GM23338 (cell line): ENCODE results near the gene GPR35. TPM values are rescaled to one million over a fixed set of nuclear protein-coding genes. Genes with fewer than 3 reads are reported as not detected.

Experiments
- ATAC-seq: fragments of 200-7000 bp; cut with Tn5 transposase; 3 replicates; pipeline ENCODE4 v1.9.1; 2020
- DNase-seq: peaks from one replicate; pipeline ENCODE4 v3.0.0-alpha.2; 2015; ENCODE audit warnings: low spot score
- H2AFZ ChIP-seq: fragments of 200-600 bp; sonication (generic); 2 replicates; pipeline ENCODE4 v1.8.0; 2016; ENCODE audit warnings: antibody characterized with exemption, mild to moderate bottlenecking, moderate library complexity
- H3F3A ChIP-seq: fragments of 200-600 bp; sonication (generic); replicated peaks from 2 replicates; pipeline ENCODE4 v1.8.0; 2017; ENCODE audit warnings: antibody characterized with exemption, mixed run types, low read depth
- H3K27ac ChIP-seq: fragments of 200-600 bp; sonication (generic); 2 replicates; pipeline ENCODE4 v1.6.1; 2016; ENCODE audit warnings: low read depth
- H3K27me3 ChIP-seq: fragments of 200-600 bp; sonication (generic); 2 replicates; pipeline ENCODE4 v1.8.0; 2016; ENCODE audit warnings: mild to moderate bottlenecking, mixed run types, moderate library complexity; ENCODE audit not compliant: insufficient read depth
- H3K36me3 ChIP-seq: fragments of 200-600 bp; sonication (generic); 2 replicates; pipeline ENCODE4 v1.8.0; 2016; ENCODE audit warnings: mild to moderate bottlenecking; ENCODE audit not compliant: insufficient read depth
- H3K4me1 ChIP-seq: fragments of 200-600 bp; sonication (generic); 2 replicates; pipeline ENCODE4 v1.8.0; 2016; ENCODE audit warnings: mild to moderate bottlenecking, moderate library complexity; ENCODE audit not compliant: insufficient read depth
- H3K4me2 ChIP-seq: fragments of 200-600 bp; sonication (generic); 2 replicates; pipeline ENCODE4 v1.7.1; 2017; ENCODE audit warnings: mixed run types
- H3K4me3 ChIP-seq: fragments of 200-600 bp; sonication (generic); 2 replicates; pipeline ENCODE4 v1.6.1; 2016; ENCODE audit warnings: mixed run types
- H3K79me2 ChIP-seq: fragments of 200-600 bp; sonication (generic); replicated peaks from 2 replicates; pipeline ENCODE4 v1.8.0; 2017; ENCODE audit warnings: mild to moderate bottlenecking; ENCODE audit not compliant: insufficient read depth
- H3K9me2 ChIP-seq: fragments of 200-600 bp; sonication (generic); 2 replicates; pipeline ENCODE4 v1.8.0; 2017; ENCODE audit not compliant: insufficient read depth
- H4K20me1 ChIP-seq: fragments of 200-600 bp; sonication (generic); replicated peaks from 2 replicates; pipeline ENCODE4 v1.8.0; 2017; ENCODE audit warnings: mild to moderate bottlenecking; ENCODE audit not compliant: insufficient read depth
- H3K27ac Mint-ChIP-seq: 2 replicates; pipeline ENCODE4 v1.8.0; 2020; ENCODE audit warnings: inconsistent platforms, mild to moderate bottlenecking, moderate library complexity, mixed read lengths
- H3K27me3 Mint-ChIP-seq: 3 replicates; pipeline ENCODE4 v1.8.0; 2022; ENCODE audit warnings: low read depth, mild to moderate bottlenecking, moderate library complexity, mixed read lengths, inconsistent platforms; ENCODE audit not compliant: insufficient read depth, poor library complexity
- H3K36me3 Mint-ChIP-seq: 3 replicates; pipeline ENCODE4 v1.8.0; 2021; ENCODE audit warnings: low read depth, mild to moderate bottlenecking, inconsistent platforms, moderate library complexity, mixed read lengths
- H3K4me1 Mint-ChIP-seq: 3 replicates; pipeline ENCODE4 v1.8.0; 2020; ENCODE audit warnings: mild to moderate bottlenecking, inconsistent platforms, mixed read lengths
- H3K4me3 Mint-ChIP-seq: 3 replicates; pipeline ENCODE4 v1.8.0; 2021; ENCODE audit warnings: moderate library complexity, mild to moderate bottlenecking, inconsistent platforms, mixed read lengths
- H3K9me3 Mint-ChIP-seq: 3 replicates; pipeline ENCODE4 v1.8.0; 2020; ENCODE audit warnings: moderate library complexity, mild to moderate bottlenecking, inconsistent platforms, mixed read lengths
- CREB1 ChIP-seq: fragments of 250-450 bp; sonication (Bioruptor Pico); IDR thresholded peaks from 2 replicates; pipeline ENCODE4 v1.5.0; 2020; ENCODE audit warnings: low read depth, mild to moderate bottlenecking, moderate library complexity
- EZH2 ChIP-seq: fragments of 200-600 bp; sonication (generic); IDR thresholded peaks from one replicate; pipeline ENCODE4 v1.8.0; 2017; ENCODE audit warnings: antibody characterized with exemption, mild to moderate bottlenecking, low read depth; ENCODE audit not compliant: unreplicated experiment
- EZH2phosphoT487 ChIP-seq: fragments of 200-600 bp; sonication (generic); IDR thresholded peaks from one replicate; pipeline ENCODE4 v1.8.1; 2018; ENCODE audit warnings: antibody characterized with exemption; ENCODE audit not compliant: unreplicated experiment
- JUNB ChIP-seq: IDR thresholded peaks from one replicate; pipeline ENCODE4 v1.6.1; 2016; ENCODE audit warnings: antibody characterized with exemption; ENCODE audit not compliant: unreplicated experiment
- NANOG ChIP-seq: IDR thresholded peaks from 2 replicates; pipeline ENCODE4 v1.6.1; 2016; ENCODE audit warnings: antibody characterized with exemption, borderline replicate concordance
- POLR2AphosphoS5 ChIP-seq: IDR thresholded peaks from 2 replicates; pipeline ENCODE4 v1.6.1; 2016; ENCODE audit warnings: antibody characterized with exemption, low read depth
- ZNF114 ChIP-seq: fragments of 250-450 bp; sonication (Bioruptor Pico); IDR thresholded peaks from 2 replicates; pipeline ENCODE4 v1.5.0; 2020; ENCODE audit warnings: mild to moderate bottlenecking, moderate library complexity
- ZNF331 ChIP-seq: fragments of 250-450 bp; sonication (Bioruptor Pico); IDR thresholded peaks from 2 replicates; pipeline ENCODE4 v1.5.0; 2020; ENCODE audit warnings: low read depth, mild to moderate bottlenecking, moderate library complexity
- polyA plus RNA-seq: library from polyadenylated mRNA; unstranded; fragments of >200 nt; fragmentation: Nextera tagmentation; extraction: Ambion mirVana; gene quantifications from 2 replicates; pipeline ENCODE4 v1.2.1, GENCODE V29; 2016
- total RNA-seq: library from RNA; depleted of rRNA; stranded (reverse); fragments of >200 nt; shearing (Covaris generic); gene quantifications from 2 replicates; pipeline ENCODE4 v1.2.3, GENCODE V29; 2014
- TF ChIP-seq, protein P1 (sequence below): fragments of 250-450 bp; sonication (Bioruptor Pico); IDR thresholded peaks from 2 replicates; pipeline ENCODE4 v1.5.0; 2020; ENCODE audit warnings: mild to moderate bottlenecking, moderate library complexity
- TF ChIP-seq, protein P2 (sequence below), 2 experiments: fragments of 200-600 bp in 1 of 2; sonication (generic) in 1 of 2; conservative IDR thresholded peaks; 2 replicates each; pipeline versions ENCODE4 v1.5.1 to v1.6.1; 2016 to 2017; ENCODE audit warnings: antibody characterized with exemption in 2 of 2, low read depth in 2 of 2, mild to moderate bottlenecking in 2 of 2, moderate library complexity in 1 of 2
- TF ChIP-seq, protein P3 (sequence below): IDR thresholded peaks from 2 replicates; pipeline ENCODE4 v1.6.1; 2016; ENCODE audit warnings: antibody characterized with exemption
- TF ChIP-seq, protein P4 (sequence below): IDR thresholded peaks from one replicate; pipeline ENCODE4 v1.6.1; 2018; ENCODE audit warnings: antibody characterized with exemption; ENCODE audit not compliant: unreplicated experiment

Gene GPR35
- total and polyA plus RNA-seq, 2 experiments from 2014 or later = not detected

DNA sequence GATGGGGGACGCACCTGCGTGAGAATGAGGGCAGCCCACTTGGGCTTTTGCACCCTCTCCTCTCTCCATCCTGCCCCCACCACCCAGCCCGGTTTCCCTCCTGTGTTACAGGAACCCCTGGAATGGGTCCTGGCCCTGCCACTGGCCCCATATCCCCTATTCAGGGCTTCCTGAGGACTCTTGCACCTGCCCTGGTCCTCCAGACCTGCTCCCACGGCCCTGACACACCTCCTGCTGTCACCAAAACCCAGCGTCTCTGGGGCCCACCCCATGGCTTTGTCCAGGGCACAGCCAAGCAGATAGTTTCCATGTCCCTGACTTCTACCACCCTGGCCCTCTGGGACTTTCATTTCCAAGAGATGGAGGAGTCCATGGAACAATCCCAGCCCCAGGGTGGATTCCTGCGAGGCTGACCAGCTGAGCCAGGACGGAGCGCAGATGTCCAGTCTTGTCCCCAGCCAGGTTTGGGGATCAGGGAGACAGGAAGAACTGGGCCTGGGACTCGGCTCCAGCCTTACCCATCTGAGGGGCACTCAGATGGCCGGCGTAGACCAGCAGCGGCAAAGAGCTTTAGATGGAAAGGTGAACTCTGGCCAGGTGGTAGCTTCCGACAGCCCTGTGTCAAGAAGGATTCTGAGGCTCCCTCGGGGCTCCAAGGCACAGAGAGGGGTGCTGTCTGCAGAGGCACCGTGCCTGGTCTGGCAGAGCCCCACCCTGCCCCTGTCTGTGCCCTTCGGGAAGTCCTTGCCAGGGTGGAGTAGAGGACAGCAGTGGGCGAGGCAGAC, 12.0 kb downstream of the GPR35 start:
- no peak for DNase-seq
- H3K27ac Mint-ChIP-seq = no peak overlapping the region

More for the DNA sequence above, 12.0 kb downstream of the GPR35 start:
- H3K4me3 ChIP-seq = no peak overlapping the region
- no peaks in the 10 kb centered on the region for H3K4me1 Mint-ChIP-seq
- no peak overlapping the region for H3K4me2 ChIP-seq
- no peaks in the 10 kb centered on the region for H3K9me2 ChIP-seq
- H3K27me3 ChIP-seq = no peaks in the 10 kb centered on the region
- no peaks in the 10 kb centered on the region for H4K20me1 ChIP-seq
- H3K4me3 Mint-ChIP-seq = no peak overlapping the region
- no peak overlapping the region for H3K27ac ChIP-seq
- no peaks in the 10 kb centered on the region for H3K4me1 ChIP-seq
- H3K36me3 ChIP-seq = no peaks in the 10 kb centered on the region
- H3K79me2 ChIP-seq = no peaks in the 10 kb centered on the region
- H3F3A ChIP-seq = no peaks in the 10 kb centered on the region
- ATAC-seq = no peak
- TF ChIP-seq CREB1 (CRISPR knock-in tag) (no peak), JUNB (no peak), EZH2 (no peak), ZNF114 (CRISPR knock-in tag) (no peak), NANOG (no peak), POLR2AphosphoS5 (no peak), EZH2phosphoT487 (no peak), ZNF331 (CRISPR knock-in tag) (no peak)
- TF ChIP-seq, protein P1, sequence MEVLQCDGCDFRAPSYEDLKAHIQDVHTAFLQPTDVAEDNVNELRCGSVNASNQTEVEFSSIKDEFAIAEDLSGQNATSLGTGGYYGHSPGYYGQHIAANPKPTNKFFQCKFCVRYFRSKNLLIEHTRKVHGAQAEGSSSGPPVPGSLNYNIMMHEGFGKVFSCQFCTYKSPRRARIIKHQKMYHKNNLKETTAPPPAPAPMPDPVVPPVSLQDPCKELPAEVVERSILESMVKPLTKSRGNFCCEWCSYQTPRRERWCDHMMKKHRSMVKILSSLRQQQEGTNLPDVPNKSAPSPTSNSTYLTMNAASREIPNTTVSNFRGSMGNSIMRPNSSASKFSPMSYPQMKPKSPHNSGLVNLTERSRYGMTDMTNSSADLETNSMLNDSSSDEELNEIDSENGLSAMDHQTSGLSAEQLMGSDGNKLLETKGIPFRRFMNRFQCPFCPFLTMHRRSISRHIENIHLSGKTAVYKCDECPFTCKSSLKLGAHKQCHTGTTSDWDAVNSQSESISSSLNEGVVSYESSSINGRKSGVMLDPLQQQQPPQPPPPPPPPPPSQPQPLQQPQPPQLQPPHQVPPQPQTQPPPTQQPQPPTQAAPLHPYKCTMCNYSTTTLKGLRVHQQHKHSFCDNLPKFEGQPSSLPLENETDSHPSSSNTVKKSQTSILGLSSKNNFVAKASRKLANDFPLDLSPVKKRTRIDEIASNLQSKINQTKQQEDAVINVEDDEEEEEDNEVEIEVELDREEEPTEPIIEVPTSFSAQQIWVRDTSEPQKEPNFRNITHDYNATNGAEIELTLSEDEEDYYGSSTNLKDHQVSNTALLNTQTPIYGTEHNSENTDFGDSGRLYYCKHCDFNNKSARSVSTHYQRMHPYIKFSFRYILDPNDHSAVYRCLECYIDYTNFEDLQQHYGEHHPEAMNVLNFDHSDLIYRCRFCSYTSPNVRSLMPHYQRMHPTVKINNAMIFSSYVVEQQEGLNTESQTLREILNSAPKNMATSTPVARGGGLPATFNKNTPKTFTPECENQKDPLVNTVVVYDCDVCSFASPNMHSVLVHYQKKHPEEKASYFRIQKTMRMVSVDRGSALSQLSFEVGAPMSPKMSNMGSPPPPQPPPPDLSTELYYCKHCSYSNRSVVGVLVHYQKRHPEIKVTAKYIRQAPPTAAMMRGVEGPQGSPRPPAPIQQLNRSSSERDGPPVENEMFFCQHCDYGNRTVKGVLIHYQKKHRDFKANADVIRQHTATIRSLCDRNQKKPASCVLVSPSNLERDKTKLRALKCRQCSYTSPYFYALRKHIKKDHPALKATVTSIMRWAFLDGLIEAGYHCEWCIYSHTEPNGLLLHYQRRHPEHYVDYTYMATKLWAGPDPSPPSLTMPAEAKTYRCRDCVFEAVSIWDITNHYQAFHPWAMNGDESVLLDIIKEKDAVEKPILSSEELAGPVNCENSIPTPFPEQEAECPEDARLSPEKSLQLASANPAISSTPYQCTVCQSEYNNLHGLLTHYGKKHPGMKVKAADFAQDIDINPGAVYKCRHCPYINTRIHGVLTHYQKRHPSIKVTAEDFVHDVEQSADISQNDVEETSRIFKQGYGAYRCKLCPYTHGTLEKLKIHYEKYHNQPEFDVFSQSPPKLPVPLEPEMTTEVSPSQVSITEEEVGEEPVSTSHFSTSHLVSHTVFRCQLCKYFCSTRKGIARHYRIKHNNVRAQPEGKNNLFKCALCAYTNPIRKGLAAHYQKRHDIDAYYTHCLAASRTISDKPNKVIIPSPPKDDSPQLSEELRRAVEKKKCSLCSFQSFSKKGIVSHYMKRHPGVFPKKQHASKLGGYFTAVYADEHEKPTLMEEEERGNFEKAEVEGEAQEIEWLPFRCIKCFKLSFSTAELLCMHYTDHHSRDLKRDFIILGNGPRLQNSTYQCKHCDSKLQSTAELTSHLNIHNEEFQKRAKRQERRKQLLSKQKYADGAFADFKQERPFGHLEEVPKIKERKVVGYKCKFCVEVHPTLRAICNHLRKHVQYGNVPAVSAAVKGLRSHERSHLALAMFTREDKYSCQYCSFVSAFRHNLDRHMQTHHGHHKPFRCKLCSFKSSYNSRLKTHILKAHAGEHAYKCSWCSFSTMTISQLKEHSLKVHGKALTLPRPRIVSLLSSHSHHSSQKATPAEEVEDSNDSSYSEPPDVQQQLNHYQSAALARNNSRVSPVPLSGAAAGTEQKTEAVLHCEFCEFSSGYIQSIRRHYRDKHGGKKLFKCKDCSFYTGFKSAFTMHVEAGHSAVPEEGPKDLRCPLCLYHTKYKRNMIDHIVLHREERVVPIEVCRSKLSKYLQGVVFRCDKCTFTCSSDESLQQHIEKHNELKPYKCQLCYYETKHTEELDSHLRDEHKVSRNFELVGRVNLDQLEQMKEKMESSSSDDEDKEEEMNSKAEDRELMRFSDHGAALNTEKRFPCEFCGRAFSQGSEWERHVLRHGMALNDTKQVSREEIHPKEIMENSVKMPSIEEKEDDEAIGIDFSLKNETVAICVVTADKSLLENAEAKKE (CRISPR knock-in tag) = no peak
- TF ChIP-seq, protein P2, sequence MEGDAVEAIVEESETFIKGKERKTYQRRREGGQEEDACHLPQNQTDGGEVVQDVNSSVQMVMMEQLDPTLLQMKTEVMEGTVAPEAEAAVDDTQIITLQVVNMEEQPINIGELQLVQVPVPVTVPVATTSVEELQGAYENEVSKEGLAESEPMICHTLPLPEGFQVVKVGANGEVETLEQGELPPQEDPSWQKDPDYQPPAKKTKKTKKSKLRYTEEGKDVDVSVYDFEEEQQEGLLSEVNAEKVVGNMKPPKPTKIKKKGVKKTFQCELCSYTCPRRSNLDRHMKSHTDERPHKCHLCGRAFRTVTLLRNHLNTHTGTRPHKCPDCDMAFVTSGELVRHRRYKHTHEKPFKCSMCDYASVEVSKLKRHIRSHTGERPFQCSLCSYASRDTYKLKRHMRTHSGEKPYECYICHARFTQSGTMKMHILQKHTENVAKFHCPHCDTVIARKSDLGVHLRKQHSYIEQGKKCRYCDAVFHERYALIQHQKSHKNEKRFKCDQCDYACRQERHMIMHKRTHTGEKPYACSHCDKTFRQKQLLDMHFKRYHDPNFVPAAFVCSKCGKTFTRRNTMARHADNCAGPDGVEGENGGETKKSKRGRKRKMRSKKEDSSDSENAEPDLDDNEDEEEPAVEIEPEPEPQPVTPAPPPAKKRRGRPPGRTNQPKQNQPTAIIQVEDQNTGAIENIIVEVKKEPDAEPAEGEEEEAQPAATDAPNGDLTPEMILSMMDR (conservative IDR thresholded peaks at IDR 0.05; ENCODE audit: low read depth in 2 of 2) = no peak
- TF ChIP-seq, protein P3, sequence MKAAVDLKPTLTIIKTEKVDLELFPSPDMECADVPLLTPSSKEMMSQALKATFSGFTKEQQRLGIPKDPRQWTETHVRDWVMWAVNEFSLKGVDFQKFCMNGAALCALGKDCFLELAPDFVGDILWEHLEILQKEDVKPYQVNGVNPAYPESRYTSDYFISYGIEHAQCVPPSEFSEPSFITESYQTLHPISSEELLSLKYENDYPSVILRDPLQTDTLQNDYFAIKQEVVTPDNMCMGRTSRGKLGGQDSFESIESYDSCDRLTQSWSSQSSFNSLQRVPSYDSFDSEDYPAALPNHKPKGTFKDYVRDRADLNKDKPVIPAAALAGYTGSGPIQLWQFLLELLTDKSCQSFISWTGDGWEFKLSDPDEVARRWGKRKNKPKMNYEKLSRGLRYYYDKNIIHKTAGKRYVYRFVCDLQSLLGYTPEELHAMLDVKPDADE = no peak
- TF ChIP-seq, protein P4, sequence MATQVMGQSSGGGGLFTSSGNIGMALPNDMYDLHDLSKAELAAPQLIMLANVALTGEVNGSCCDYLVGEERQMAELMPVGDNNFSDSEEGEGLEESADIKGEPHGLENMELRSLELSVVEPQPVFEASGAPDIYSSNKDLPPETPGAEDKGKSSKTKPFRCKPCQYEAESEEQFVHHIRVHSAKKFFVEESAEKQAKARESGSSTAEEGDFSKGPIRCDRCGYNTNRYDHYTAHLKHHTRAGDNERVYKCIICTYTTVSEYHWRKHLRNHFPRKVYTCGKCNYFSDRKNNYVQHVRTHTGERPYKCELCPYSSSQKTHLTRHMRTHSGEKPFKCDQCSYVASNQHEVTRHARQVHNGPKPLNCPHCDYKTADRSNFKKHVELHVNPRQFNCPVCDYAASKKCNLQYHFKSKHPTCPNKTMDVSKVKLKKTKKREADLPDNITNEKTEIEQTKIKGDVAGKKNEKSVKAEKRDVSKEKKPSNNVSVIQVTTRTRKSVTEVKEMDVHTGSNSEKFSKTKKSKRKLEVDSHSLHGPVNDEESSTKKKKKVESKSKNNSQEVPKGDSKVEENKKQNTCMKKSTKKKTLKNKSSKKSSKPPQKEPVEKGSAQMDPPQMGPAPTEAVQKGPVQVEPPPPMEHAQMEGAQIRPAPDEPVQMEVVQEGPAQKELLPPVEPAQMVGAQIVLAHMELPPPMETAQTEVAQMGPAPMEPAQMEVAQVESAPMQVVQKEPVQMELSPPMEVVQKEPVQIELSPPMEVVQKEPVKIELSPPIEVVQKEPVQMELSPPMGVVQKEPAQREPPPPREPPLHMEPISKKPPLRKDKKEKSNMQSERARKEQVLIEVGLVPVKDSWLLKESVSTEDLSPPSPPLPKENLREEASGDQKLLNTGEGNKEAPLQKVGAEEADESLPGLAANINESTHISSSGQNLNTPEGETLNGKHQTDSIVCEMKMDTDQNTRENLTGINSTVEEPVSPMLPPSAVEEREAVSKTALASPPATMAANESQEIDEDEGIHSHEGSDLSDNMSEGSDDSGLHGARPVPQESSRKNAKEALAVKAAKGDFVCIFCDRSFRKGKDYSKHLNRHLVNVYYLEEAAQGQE = no peak
- no peak overlapping the region for H2AFZ ChIP-seq
- peaks cover 46% of the 10 kb centered on the region for H3K9me3 Mint-ChIP-seq
- H3K27me3 Mint-ChIP-seq = peaks cover 8% of the 10 kb centered on the region
- peaks cover 11% of the 10 kb centered on the region for H3K36me3 Mint-ChIP-seq
